WI38 (cell line): ENCODE data around the gene FAM131C.

Experiments used
- H3K4me3 ChIP-seq: 2 replicates; pipeline ENCODE4 v1.5.1; 2011; ENCODE audit warnings: low read depth, mild to moderate bottlenecking, control low read depth, low read length
- CTCF ChIP-seq: IDR thresholded peaks from 2 replicates; pipeline ENCODE4 v1.5.1; 2012; ENCODE audit warnings: low read depth, mild to moderate bottlenecking, control low read depth, low read length

Gene FAM131C

GRCh38 chr1:16090076-16090826 lies 16.8 kb upstream of the FAM131C start:
- no peak overlapping the region for H3K4me3 ChIP-seq
- TF ChIP-seq CTCF: no peak

- no peak overlapping the region for H3K4me3 ChIP-seq
- no peak for TF ChIP-seq CTCF
Measured at GRCh38 chr1:16088996-16089395, 15.5 kb upstream of the FAM131C start.

GRCh38 chr1:16088351-16088911 lies 15.0 kb upstream of the FAM131C start:
- no peak for TF ChIP-seq CTCF
- no peak overlapping the region for H3K4me3 ChIP-seq

GRCh38 chr1:16087733-16088132 lies 14.3 kb upstream of the FAM131C start:
- TF ChIP-seq CTCF: no peak

GRCh38 chr1:16085522-16085921 lies 12.1 kb upstream of the FAM131C start:
- TF ChIP-seq CTCF: no peak
- H3K4me3 ChIP-seq: no peak overlapping the region

More at GRCh38 chr1:16087733-16088132, 14.3 kb upstream of the FAM131C start:
- no peak overlapping the region for H3K4me3 ChIP-seq

- TF ChIP-seq CTCF: no peak
- H3K4me3 ChIP-seq: no peak overlapping the region
Measured at GRCh38 chr1:16083486-16083885, 10.0 kb upstream of the FAM131C start.

- H3K4me3 ChIP-seq: no peak overlapping the region
- peak; percentile 89 for TF ChIP-seq CTCF
Measured at GRCh38 chr1:16082283-16083038, 9.0 kb upstream of the FAM131C start.
